HFFc6 (cell line): ENCODE data around the gene GRIK1. TPM values are rescaled to one million over a fixed set of nuclear protein-coding genes. Genes with fewer than 3 reads are reported as not detected.
"Not testable (repeated sequence)": the region's sequence is repeated elsewhere in the genome, so short reads cannot be mapped to it uniquely, and the experiment has no call there.

Experiments used
- DNase-seq: peaks from one replicate; pipeline ENCODE4 v3.0.0-alpha.2; 2018
- H3K27ac Mint-ChIP-seq: 2 replicates; pipeline ENCODE4 v1.8.0; 2020; ENCODE audit warnings: mild to moderate bottlenecking, mixed read lengths
- H3K27me3 Mint-ChIP-seq: 2 replicates; pipeline ENCODE4 v1.8.0; 2021; ENCODE audit warnings: mild to moderate bottlenecking, moderate library complexity, mixed read lengths; ENCODE audit not compliant: insufficient read depth
- H3K36me3 Mint-ChIP-seq: 2 replicates; pipeline ENCODE4 v1.8.0; 2021; ENCODE audit warnings: low read depth, mixed read lengths
- H3K4me1 Mint-ChIP-seq: 2 replicates; pipeline ENCODE4 v1.8.0; 2020; ENCODE audit warnings: low read depth, mixed read lengths
- H3K4me3 Mint-ChIP-seq: 2 replicates; pipeline ENCODE4 v1.8.0; 2020; ENCODE audit warnings: mild to moderate bottlenecking, moderate library complexity, mixed read lengths
- H3K9me3 Mint-ChIP-seq: 2 replicates; pipeline ENCODE4 v1.8.0; 2020; ENCODE audit warnings: mild to moderate bottlenecking, mixed read lengths
- total RNA-seq, 6 experiments: library from RNA; stranded (reverse); fragmentation: NEBNext Ultra II Directional; extraction: Animal tissue kit (Norgen Biotek cat#: 25700); gene quantifications; 2 replicates in 1 of 6; 3 replicates in 5 of 6; pipeline ENCODE4 v1.2.3, GENCODE V29; 2021
- TF ChIP-seq, protein P1 (sequence below): fragments of 200-600 bp; sonication (generic); IDR thresholded peaks from 2 replicates; pipeline ENCODE4 v1.5.0; 2021; ENCODE audit warnings: antibody characterized with exemption, mild to moderate bottlenecking

GRIK1 gene
- total RNA-seq, 6 experiments from 2014 or later: not detected

DNA sequence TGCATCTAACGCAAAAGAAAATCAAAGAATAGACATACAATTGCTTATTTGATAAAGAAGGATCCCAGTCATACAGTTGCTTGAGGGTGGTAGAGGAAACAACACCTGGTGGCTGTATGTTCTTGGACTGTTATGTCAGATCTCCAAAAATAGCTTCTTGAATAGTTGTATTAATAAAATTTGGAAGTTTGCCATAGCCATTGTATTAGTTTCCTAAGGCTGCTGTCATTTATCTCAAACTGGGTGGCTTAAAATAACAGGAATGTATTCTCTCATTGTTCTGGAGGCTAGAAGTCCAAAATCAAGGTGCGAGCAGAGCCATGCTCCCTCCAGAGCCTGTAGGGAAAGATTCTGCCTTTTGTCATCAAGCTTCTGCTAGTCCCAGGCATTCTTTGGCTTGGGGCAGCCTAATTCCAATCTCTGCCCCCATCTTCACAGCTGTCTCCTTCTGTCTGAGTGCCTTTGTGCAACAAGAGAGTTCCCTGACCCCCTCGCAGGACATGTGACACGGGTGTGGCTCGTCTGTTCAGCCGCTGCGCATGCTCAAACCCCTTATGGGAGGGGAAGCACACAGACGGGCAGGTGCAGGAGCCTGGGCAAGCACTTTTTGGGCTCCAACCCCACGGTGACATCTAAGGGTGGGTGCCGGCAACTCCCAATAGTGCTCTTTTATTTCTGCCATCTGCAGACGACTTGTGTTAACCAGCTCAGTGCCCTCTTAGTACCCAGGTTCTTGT is 21.7 kb upstream of the GRIK1 start:
- H3K9me3 Mint-ChIP-seq: peaks cover 52% of the 10 kb centered on the region
- TF ChIP-seq, protein P1, sequence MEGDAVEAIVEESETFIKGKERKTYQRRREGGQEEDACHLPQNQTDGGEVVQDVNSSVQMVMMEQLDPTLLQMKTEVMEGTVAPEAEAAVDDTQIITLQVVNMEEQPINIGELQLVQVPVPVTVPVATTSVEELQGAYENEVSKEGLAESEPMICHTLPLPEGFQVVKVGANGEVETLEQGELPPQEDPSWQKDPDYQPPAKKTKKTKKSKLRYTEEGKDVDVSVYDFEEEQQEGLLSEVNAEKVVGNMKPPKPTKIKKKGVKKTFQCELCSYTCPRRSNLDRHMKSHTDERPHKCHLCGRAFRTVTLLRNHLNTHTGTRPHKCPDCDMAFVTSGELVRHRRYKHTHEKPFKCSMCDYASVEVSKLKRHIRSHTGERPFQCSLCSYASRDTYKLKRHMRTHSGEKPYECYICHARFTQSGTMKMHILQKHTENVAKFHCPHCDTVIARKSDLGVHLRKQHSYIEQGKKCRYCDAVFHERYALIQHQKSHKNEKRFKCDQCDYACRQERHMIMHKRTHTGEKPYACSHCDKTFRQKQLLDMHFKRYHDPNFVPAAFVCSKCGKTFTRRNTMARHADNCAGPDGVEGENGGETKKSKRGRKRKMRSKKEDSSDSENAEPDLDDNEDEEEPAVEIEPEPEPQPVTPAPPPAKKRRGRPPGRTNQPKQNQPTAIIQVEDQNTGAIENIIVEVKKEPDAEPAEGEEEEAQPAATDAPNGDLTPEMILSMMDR: no peak
- no peak for DNase-seq
- no peaks in the 10 kb centered on the region for H3K36me3 Mint-ChIP-seq
- no peaks in the 10 kb centered on the region for H3K27me3 Mint-ChIP-seq
- H3K4me1 Mint-ChIP-seq: no peaks in the 10 kb centered on the region
- H3K4me3 Mint-ChIP-seq: no peak overlapping the region
- H3K27ac Mint-ChIP-seq: no peak overlapping the region

DNA sequence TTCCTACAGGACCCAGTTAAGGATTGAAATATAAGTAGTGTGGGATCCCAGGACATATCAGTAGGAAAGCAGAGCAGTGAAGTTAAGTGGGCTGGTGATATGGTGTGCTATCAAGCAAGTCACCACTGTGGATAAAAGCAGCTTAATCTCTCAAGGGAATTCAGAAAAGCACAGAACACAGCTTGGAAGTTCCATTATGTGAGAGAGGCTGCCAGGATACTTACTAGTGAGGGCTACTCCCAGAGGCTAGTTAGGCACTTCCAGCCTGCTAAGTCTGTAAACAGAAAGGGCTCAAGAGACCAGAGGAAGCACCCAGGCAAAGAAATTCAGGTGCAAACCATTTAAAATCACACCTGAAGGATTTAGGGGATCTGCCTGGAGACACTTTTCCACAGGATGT is 18.8 kb upstream of the GRIK1 start:
- no peaks in the 10 kb centered on the region for H3K36me3 Mint-ChIP-seq
- TF ChIP-seq, protein P1: no peak
- no peak overlapping the region for H3K27ac Mint-ChIP-seq
- no peaks in the 10 kb centered on the region for H3K27me3 Mint-ChIP-seq
- DNase-seq: no peak
- peaks cover 55% of the 10 kb centered on the region for H3K9me3 Mint-ChIP-seq
- H3K4me1 Mint-ChIP-seq: no peaks in the 10 kb centered on the region
- no peak overlapping the region for H3K4me3 Mint-ChIP-seq

DNA sequence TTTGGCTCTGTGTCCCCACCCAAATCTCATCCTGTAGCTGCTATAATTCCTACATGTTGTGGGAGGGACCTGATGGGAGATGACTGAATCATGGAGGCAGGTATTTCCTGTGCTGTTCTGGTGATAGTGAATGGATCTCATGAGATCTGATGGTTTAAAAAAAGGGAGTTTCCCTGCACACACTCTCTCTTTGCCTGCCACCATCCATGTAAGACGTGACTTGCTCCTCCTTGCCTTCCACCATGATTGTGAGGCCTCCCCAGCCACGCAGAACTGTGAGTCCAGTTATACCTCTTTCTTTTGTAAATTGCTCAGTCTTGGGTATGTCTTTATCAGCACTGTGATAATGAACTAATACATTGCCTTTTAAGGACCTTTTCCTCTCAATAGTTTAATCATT is 18.2 kb upstream of the GRIK1 start:
- H3K9me3 Mint-ChIP-seq: peaks cover 58% of the 10 kb centered on the region
- H3K4me1 Mint-ChIP-seq, H3K27me3 Mint-ChIP-seq: not testable (repeated sequence)

DNA sequence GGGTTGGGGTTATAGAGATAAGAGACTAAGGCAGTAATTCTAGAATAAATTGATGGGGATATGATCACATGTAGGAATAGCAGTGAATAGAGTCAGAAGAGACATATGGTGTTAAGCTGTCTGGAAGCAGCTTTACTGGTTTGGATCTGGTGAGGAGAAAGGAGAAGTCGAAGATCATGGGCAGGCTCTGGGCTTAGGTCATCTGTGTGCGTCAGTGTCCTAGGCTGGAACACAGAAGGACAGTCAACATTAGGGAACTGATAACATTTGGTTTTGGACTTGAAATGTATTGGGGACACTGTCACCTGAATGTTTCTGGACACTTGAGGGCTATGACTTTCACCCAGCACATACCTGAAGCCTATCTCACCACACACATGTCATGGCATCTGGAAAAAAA is 13.9 kb upstream of the GRIK1 start:
- Mint-ChIP-seq H3K4me3 (no peak overlapping the region), H3K36me3 (no peaks in the 10 kb centered on the region), H3K27me3 (no peaks in the 10 kb centered on the region), H3K9me3 (peaks cover 54% of the 10 kb centered on the region), H3K4me1 (no peaks in the 10 kb centered on the region), H3K27ac (no peak overlapping the region)
- DNase-seq: no peak
- TF ChIP-seq, protein P1: no peak

More for the DNA sequence above, 18.2 kb upstream of the GRIK1 start:
- DNase-seq, H3K27ac Mint-ChIP-seq, H3K36me3 Mint-ChIP-seq, H3K4me3 Mint-ChIP-seq: not testable (repeated sequence)

DNA sequence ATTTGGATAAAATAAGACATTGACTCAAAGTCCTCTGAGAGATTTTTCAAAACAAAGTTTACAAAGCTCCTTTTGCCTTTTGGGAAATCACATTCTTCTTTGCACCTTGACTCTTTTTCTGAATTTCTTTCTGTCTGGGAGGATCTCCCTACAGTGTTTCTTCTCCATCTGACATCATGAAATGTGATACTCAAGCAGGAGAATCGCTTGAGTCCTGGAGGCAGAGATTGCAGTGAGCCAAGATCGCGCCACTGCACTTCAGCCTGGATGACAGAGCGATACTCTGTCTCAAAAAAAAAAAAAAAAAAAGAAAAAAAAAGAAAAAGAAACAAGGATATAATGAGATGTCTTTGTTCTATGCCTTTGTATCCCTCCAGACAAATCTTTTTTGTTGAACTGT is 13.3 kb upstream of the GRIK1 start:
- H3K4me3 Mint-ChIP-seq: no peak overlapping the region
- H3K4me1 Mint-ChIP-seq: no peaks in the 10 kb centered on the region
- DNase-seq: no peak
- H3K27ac Mint-ChIP-seq: no peak overlapping the region
- H3K36me3 Mint-ChIP-seq: no peaks in the 10 kb centered on the region
- H3K27me3 Mint-ChIP-seq: no peaks in the 10 kb centered on the region
- H3K9me3 Mint-ChIP-seq: peaks cover 54% of the 10 kb centered on the region
- TF ChIP-seq, protein P1: no peak

DNA sequence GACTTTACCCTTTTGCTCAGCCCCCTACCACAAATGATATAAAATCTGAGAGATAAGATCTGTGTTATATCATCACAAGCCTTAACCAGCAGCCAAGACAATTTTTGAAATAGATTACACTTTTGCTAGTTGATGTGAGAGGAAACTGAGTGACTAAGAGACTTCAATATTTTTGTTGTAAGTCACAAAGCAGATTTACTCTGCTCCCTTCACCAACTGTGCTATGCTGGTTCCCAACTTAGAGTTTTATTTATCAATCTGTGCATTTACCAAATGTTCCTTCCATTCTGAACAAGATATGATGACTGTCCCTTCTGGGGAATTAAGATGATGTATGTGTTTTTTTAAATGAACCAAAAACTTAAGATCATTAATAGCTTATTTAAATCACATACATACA is 12.1 kb upstream of the GRIK1 start:
- DNase-seq: no peak
- Mint-ChIP-seq H3K4me3 (no peak overlapping the region), H3K36me3 (no peaks in the 10 kb centered on the region), H3K27ac (no peak overlapping the region), H3K9me3 (peaks cover 63% of the 10 kb centered on the region), H3K27me3 (no peaks in the 10 kb centered on the region), H3K4me1 (no peaks in the 10 kb centered on the region)
- TF ChIP-seq, protein P1: no peak
